GDM1 (cell line): Measurements from ENCODE around the gene DELE1.

Experiments used
- DNase-seq: peaks from one replicate; lab custom pipeline; 2025; lab: John Stamatoyannopoulos, UW

Gene DELE1

DNA sequence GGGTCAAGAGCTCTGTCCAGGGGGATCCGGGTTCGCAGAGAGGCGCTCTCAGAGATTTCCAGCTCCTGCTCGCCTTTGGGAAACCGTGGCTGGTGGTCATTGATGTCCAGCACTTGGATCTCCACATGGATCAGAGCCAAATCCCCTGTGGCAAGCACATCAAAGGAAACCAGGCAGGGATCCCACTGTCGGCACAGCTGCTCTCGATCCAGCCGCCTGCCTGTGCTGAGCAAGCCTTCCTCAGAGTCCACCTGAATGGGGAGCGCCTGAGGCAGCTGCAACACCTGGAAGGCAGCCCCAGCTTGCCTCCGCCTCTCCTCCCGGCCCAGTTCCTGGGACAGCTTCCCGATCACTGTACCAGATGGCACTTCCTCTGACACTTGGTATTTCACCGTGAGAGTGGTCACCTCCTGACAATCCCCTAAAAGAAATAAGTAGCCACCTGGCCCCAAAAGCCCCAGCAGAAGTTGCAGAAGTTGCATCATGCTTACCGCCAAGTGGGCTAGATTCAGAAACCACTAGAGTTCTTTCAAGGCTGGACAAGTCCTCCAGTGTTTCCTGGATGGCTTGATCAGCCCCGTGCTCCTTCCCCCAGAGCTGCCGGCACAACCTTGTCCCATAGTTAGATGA lies 33.8 kb downstream of the DELE1 start:
- DNase-seq: no peak

- peak; percentile 22 for DNase-seq
Observed at GRCh38 chr5:141958113-141958512, 34.4 kb downstream of the DELE1 start, which contains the start of gene PCDH12. Gene PCDH12 (minus strand): TSS chr5:141958202. CDS start chr5:141957851, 351 bp downstream.

GRCh38 chr5:141958546-141959172 lies 35.0 kb downstream of the DELE1 start:
- no peak for DNase-seq

GRCh38 chr5:141960018-141960417 lies 36.3 kb downstream of the DELE1 start:
- DNase-seq: peak; percentile 12

DNA sequence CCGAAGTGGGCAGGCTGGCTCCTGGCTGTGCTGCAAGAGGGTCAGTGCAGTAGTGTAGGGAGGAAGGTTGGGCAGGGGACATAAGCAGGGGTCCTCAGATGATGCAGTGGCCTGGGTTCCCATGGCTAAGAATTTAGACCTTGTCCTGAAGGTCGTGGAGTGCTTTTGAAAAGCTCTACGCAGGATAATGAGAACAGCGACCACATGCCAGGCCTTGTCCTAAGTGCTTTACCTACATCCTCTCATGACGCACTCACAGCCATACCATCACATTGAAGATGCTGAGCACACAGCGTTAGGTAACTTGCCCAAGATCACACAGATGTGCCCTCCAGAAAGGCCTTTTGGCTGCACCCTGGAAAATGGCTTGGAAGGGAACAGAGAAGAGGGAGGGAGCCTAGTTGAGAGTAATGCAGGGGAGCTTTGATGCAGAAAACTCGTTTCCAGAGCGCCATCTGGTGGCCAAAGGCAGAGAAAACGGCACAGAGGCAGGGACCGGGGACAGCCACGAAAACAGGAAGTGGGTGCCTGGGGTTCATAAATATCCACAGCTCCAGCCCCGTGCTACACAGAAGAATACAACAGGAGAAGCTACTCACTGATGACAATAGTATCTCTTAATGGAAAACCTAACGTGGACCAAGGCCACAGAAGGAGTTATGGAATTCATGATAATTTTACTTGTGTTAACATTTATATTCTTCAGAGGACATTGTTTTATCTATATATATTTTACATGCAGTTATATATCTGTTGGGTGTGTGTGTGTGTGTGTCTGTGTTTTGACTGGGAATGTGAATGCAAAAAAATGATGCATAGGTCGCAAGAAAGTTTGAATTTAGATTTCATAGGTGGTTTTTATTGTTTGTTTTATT lies 37.0 kb downstream of the DELE1 start:
- DNase-seq: peak; percentile 83

DNA sequence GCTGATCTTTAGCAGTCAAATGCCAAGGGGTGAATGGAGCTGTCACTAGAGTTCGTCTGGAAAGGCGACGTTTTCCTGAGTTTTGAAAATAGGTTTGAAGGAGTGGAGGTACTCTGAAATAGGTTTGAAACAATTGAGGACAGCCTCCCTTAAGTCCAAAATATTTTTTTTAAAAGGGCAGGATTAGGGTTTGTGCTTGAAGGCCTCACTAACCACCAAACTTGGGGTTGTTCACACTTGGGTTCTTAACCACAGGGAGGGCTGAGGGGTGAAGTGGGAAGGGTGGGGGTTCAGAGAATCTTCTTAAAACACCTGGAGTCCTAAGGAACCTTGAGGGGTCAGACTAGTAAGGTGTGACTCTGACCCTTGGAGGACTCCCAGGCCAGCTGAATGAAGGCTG lies 37.8 kb downstream of the DELE1 start:
- no peak for DNase-seq

DNA sequence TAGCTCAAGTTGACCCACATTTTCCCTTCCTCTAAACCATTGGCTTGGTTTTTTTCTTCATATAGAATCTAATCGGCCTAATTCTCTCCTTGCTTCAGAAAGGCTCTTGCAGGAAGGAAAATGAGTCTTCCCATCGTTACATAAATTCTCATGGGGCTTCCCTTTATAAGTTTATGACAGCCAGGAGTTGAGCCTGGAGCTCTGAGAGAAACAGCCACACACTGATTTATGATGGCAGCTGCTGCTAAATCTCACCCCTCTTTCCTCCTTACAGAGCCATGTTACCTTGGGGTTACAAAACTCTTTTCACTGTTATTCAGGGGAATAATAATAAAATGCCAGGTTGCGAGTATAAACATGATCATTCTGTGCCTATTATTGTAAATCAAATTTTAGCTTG lies 40.0 kb downstream of the DELE1 start:
- DNase-seq: no peak

GRCh38 chr5:141965071-141965470 lies 41.4 kb downstream of the DELE1 start:
- DNase-seq: no peak

DNA sequence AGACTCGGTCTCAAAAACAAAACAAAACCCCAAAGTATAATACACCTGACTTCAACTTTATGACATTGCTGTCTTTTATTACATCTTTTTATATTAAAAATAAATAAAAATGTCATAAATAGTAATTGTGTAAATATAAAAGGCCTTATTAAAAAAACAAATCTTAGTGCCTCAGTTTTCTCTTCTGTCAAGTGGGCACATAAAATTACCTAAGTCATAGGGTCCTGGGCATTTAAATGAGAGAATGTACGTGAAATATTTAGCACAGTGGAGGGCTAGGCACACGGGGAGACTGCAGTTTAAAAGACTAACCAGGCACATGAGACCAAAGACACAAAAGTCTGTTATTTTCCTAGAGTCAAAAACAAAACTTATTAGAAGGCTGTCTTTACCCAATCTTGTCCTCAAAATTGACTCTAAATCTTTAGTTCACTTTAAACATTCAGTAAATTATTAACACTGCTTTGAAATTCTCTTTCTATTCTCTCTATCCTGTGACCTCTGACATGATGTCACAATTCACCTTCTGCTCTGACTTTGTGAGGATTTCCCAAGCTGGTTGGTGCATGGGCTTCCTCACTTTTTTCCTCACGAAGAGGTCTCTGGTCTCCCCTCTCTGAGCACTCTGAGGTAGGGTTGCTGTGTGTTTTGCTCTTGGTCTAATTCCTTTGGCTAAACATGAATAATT lies 42.7 kb downstream of the DELE1 start:
- DNase-seq: no peak

DNA sequence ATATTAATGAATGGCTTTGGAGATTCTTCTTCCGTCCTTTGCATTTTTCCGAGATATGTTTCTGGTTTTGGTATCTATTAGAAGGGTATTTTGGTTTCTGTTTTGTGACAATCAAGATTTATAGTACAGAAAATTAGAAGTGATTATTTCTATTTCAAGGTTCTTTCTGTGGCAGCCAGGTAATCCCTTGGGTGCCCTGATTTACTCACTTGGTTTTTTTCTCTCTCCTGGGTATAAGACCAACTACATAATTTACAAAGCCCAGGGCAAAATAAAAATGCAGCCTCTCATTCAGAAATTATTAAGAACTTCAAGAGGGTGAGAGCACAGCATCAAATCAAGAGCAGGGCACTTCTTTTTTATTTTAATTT lies 43.3 kb downstream of the DELE1 start:
- no peak for DNase-seq

DNA sequence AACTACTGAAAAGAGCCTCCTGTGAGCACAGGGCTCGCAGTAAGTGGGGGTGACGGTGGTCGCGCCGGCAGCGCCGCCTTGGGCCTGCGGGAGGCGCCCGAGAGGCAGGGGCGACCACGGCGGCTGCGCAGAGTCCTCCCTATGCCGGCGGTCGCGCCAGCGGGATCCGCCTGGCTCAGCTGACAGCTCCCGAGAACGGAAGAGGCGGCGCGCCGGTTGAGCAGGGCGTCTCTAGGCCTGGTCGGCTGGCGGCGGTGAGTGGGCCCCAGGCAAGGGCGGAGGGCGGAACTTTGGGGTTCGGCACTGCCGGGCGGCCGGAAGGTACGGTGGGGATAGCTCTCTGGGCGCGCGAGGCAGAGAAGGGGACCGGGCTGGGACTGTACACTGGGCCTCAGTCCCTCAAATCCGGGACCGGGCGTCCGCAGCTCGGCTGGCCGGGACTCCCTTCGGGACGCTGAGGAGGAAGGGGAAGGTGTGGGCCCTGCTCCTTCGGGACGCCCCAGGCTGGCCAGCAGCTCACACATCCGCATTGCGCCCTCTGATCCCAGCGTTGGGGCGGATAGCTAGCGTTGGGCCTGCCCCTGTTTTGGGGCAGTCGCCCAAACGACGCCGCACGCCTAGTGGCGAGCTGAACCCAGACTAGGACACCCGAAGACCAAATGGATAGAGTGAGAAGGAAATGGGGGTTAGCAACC lies 45.4 kb downstream of the DELE1 start, which contains the start of gene RNF14:
Gene RNF14 (plus strand): TSS at position 192 of the 695 bp plus-strand sequence. CDS start 4,484 bp downstream, outside the sequence.
- peak; percentile 97 for DNase-seq

GRCh38 chr5:141969783-141970771 lies 46.4 kb downstream of the DELE1 start:
- DNase-seq: peak; percentile 10

DNA sequence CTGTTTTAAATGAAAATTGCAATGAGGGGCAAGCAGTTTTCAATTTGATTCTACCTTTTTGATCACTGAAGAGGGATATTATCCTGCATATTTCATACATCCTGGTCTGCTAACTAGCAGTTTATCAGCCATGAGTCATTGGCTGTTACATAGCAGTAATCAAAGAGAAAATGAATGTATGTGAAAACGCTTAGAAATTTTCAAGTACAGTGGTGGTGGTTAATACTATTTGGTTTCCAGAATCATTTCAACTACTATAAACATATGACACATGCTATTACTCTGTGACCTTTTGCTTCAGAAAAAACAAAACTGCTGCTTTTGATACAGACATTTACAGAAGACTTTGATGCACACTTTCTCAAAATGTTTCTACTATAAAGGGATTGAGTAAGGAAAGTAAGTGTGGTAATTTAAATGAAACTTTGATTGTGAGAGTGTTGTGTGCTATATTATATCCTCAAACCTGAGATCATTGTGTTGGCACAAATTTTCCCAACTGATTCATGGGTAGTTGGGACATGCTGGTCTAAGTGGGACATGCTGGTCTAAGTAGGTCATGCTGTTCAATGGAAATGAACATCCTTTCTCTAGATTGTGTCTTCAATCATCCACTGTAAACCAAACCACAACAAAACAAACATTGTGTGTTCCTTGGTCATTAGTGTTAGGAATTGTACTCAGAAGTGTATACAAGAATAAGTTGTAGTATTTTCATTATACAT lies 50.4 kb downstream of the DELE1 start:
- no peak for DNase-seq

DNA sequence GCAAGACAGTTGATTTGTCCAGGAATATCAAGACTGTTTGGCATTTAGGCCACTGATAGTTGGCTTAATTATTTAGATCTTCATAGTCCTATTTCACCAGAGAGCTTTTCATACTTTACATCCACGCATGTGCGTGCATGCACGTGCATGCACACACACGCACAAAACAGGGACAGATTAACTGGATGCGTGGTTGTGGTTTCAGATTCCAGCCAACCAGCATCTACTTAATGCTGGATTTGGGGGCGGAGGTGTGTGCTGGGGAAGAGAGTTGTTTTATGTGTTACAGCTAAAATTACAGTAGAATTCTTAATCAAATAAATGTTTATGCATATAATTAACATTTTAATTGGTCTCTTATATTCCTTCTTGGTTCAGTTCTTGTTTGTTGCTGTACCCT lies 52.5 kb downstream of the DELE1 start:
- DNase-seq: no peak

DNA sequence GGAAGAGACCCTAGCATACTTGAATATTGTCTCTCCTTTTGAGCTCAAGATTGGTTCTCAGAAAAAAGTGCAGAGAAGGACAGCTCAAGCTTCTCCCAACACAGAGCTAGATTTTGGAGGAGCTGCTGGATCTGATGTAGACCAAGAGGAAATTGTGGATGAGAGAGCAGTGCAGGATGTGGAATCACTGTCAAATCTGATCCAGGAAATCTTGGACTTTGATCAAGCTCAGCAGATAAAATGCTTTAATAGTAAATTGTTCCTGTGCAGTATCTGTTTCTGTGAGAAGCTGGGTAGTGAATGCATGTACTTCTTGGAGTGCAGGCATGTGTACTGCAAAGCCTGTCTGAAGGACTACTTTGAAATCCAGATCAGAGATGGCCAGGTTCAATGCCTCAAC lies 54.7 kb downstream of the DELE1 start:
- no peak for DNase-seq

- no peak for DNase-seq
Observed at GRCh38 chr5:141982626-141983025, 59.0 kb downstream of the DELE1 start.

DNA sequence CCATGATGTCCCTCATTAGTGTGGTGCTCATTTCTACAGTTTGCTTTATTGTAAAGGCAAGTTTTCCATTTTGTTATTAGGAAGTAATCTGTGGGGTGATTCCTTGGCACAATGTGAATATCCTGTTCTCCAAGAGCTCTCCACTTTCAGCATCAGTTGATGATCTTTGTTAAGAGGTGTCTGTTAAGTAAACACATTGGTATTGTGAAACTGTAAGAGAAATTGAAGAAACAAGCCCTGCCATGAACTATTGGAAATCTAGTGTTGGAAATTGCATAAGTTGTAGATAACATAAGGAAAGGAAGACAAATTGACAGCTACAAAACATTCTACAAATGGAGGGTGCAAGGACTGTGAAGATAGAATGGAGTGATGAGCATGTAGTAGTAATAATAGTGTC lies 62.4 kb downstream of the DELE1 start:
- no peak for DNase-seq

DNA sequence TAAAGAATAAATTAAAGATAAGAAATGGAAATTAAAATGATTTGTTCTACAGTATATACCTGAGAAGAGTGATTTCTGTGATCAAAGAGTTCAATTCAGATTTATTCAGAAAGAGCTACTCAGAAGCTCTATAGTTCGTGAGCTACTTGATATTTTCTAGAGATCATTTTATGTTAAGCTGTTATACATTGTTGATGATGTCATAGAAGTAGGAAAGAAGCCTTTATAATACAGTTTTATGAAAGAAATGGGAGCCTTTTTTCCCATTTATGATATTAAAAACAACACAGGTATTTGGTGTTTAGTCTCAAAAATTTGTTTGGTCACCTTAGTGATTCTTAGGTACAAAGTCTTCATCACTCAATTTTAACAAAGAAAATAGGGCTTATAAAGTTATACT lies 66.0 kb downstream of the DELE1 start:
- DNase-seq: no peak
